Measurements from ENCODE around the gene DHX58.

DHX58 gene

GRCh38 chr17:42129109-42129837, 16.8 kb upstream of the DHX58 start:
- DNase-seq, result no peak

GRCh38 chr17:42127414-42127813, 14.9 kb upstream of the DHX58 start:
- DNase-seq, result no peak

- no peak for DNase-seq
Measured at GRCh38 chr17:42126836-42127235, 14.3 kb upstream of the DHX58 start.

- no peak for DNase-seq
Measured at GRCh38 chr17:42125565-42125964, 13.1 kb upstream of the DHX58 start.

- DNase-seq, result no peak
Measured at GRCh38 chr17:42124256-42124655, 11.7 kb upstream of the DHX58 start.

GRCh38 chr17:42122371-42123303, 10.1 kb upstream of the DHX58 start, which contains the start of gene HSPB9:
TSS of gene HSPB9 (plus strand) at chr17:42122804. CDS start at chr17:42122851, 47 bp downstream.
- peak; percentile 92 for DNase-seq

- peak; percentile 75 for DNase-seq
Measured at GRCh38 chr17:42120770-42121769, 8.6 kb upstream of the DHX58 start, which contains the start of gene KAT2A. TSS of gene KAT2A (minus strand) at chr17:42121367. CDS start at chr17:42121304, 63 bp downstream.

- DNase-seq, result no peak
Measured at GRCh38 chr17:42120161-42120769, 7.8 kb upstream of the DHX58 start.

- no peak for DNase-seq
Measured at GRCh38 chr17:42119301-42119700, 6.8 kb upstream of the DHX58 start.

GRCh38 chr17:42118545-42118944, 6.0 kb upstream of the DHX58 start:
- DNase-seq, result peak; percentile 35

GRCh38 chr17:42118126-42118510, 5.6 kb upstream of the DHX58 start:
- DNase-seq, result no peak

- DNase-seq, result no peak
Measured at GRCh38 chr17:42117397-42118125, 5.0 kb upstream of the DHX58 start.

GRCh38 chr17:42116705-42117396, 4.3 kb upstream of the DHX58 start:
- peak; percentile 55 for DNase-seq

- DNase-seq, result no peak
Measured at GRCh38 chr17:42114118-42114517, 1.6 kb upstream of the DHX58 start.

GRCh38 chr17:42113293-42114069, 967 bp upstream of the DHX58 start:
- DNase-seq, result no peak

- no peak for DNase-seq
Measured at GRCh38 chr17:42111871-42112551, 503 bp downstream of the DHX58 start.

GRCh38 chr17:42111265-42111636, 1.3 kb downstream of the DHX58 start:
- no peak for DNase-seq

GRCh38 chr17:42110301-42111264, 1.9 kb downstream of the DHX58 start:
- DNase-seq, result no peak
